LNCaP clone FGC (cell line): ENCODE measurements around the gene GRIN2A.

Source experiments
- DNase-seq: peaks from one replicate; pipeline ENCODE4 v3.0.0-alpha.2; 2011; ENCODE audit warnings: low read depth
- H3K4me3 ChIP-seq: 2 replicates; pipeline ENCODE4 v1.5.1; 2011; ENCODE audit warnings: mild to moderate bottlenecking, low read depth, low read length, control low read depth
- CTCF ChIP-seq: IDR thresholded peaks from 2 replicates; pipeline ENCODE4 v1.5.1; 2012; ENCODE audit warnings: mild to moderate bottlenecking; ENCODE audit not compliant: control insufficient read depth, insufficient read depth; ENCODE audit errors: extremely low read depth

The GRIN2A gene

DNA sequence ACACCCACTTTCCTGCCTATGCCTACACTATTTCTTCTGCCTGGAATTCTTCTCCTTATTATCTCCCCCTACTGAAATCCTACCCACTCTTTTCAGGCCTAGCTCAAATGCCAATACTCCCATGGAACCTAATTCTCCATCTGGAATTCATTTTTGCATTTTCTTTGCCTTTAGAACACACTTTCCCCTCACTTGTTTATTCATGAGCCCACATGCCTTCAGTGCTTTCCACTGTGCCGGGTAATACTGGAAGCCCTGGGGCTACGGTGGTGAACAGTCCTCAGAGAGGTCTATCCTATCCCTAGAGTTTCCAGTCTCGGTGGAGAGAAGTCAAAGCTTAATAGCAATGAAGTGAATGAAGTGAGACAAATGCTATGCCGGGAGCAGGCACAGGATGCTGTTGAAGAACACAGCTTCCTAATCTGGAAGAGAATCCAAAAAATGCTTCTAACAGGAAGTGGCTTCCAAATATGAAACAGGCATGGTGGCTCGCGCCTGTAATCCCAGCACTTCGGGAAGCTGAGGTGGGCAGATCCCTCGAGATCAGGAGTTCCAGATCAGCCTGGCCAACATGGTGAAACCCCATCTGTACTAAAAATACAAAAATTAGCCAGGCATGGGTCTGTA is 322.4 kb downstream of the GRIN2A start:
- no peak for TF ChIP-seq CTCF
- no peak for DNase-seq
- no peak overlapping the region for H3K4me3 ChIP-seq

GRCh38 chr16:9854675-9855074 is 327.6 kb downstream of the GRIN2A start:
- DNase-seq: no peak
- H3K4me3 ChIP-seq: no peak overlapping the region
- TF ChIP-seq CTCF: no peak

- no peak for DNase-seq
- TF ChIP-seq CTCF: no peak
- no peak overlapping the region for H3K4me3 ChIP-seq
Measured at GRCh38 chr16:9852003-9852402, 330.2 kb downstream of the GRIN2A start.

DNA sequence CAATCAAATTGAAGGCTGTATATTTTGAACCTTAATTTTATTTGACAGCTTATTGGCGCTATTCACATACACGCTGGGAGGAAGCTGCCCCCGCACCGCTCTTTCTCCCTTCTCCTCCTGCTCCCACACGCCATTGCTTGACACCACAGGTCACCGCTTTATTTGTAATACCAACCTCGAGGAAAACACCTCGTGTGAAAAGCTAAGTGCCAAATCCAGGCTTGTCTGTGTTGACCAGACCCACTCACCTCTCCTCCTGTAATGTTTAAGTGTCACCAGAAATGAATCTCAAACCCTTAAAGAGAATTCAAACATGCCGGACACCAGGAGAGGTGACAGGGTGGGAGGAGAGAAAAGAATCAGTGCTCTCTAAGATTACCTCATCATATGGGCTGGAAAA is 331.4 kb downstream of the GRIN2A start:
- TF ChIP-seq CTCF: no peak
- no peak overlapping the region for H3K4me3 ChIP-seq
- no peak for DNase-seq

DNA sequence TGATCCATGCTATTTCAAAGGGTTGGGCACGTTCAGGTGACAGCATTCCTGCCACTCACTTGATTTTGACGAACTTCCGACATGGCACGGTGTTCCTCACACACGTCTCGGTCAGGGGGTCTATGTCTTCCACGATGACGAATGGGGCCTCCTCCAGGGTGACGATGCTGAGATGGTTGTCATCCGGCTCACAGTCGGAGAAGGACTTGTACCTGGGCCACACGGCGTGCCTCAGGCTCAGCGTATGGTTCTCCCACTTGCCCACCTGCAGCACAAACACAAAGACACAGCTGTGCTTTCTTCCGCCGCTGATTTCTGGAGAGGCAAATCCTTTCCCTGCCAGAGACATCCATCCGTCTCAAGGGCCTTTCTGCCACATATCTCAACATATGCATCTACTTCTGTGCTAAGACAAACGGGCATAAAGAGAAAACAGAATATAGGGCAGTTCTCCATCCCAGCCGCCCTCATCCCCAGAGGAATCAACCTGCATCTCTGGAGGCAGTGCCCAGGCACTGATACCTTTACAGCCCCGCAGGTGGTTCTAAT is 332.5 kb downstream of the GRIN2A start:
- no peak for DNase-seq
- TF ChIP-seq CTCF: no peak
- no peak overlapping the region for H3K4me3 ChIP-seq

DNA sequence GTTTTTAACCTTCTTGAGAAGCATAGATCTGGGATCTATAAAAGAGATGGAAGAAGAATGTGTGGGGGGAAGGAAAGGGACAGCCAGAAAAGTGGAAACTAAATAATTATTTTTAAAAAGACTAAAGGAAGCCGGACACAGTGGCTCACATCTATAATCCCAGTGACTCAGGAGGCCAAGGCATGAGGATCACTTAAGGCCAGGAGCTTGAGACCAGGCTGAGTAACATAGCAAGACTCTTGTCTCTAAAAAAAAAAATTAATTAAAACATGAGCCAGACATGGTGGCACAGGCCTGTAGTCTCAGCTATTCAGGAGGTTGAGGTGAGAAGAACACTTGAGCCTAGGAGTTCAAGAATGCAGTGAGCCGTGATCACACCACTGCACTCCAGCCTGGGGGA is 335.1 kb downstream of the GRIN2A start:
- no peak for TF ChIP-seq CTCF
- H3K4me3 ChIP-seq: no peak overlapping the region
- DNase-seq: no peak
